ENCODE data around the gene PIK3IP1. TPM values are rescaled to one million over a fixed set of nuclear protein-coding genes. Genes with fewer than 3 reads are reported as not detected.

Gene PIK3IP1
- 9.0 and 19.9 TPM in 2 replicates for total RNA-seq

GRCh38 chr22:31292236-31292989 is at the start of gene PIK3IP1:
Gene PIK3IP1 (minus strand): TSS chr22:31292488. CDS start chr22:31292344, 144 bp downstream.

Small RNA genes lying within 50 kb of the gene (small RNA-seq; reads per million reads assigned to genes)
- gene RNA5SP496, result not detected

Other genes starting within 250 kb of the PIK3IP1 start
- 111 and 175 TPM in 2 replicates for gene SMTN, start 211.2 kb downstream of the PIK3IP1 start, total RNA-seq
- gene SELENOM, start 184.9 kb downstream of the PIK3IP1 start, total RNA-seq, result 28.9 and 65.0 TPM in 2 replicates
- gene INPP5J, start 169.5 kb downstream of the PIK3IP1 start, total RNA-seq, result 0.19 and 0.33 TPM in 2 replicates
- 0.19 TPM in 1 of 2 replicates, not detected in the other for gene PLA2G3, start 152.0 kb downstream of the PIK3IP1 start, total RNA-seq
- 32.7 and 32.8 TPM in 2 replicates for gene RNF185, start 132.3 kb downstream of the PIK3IP1 start, total RNA-seq
- 81.3 and 103 TPM in 2 replicates for gene LIMK2, start 80.2 kb downstream of the PIK3IP1 start, total RNA-seq
- 22.7 and 35.6 TPM in 2 replicates for gene PATZ1, start 53.9 kb upstream of the PIK3IP1 start, total RNA-seq
- gene DRG1, start 107.1 kb upstream of the PIK3IP1 start, total RNA-seq, result 74.5 and 98.8 TPM in 2 replicates
- gene EIF4ENIF1, start 197.4 kb upstream of the PIK3IP1 start, total RNA-seq, result 15.7 and 15.9 TPM in 2 replicates
- 13.9 and 16.0 TPM in 2 replicates for gene SFI1, start 204.0 kb upstream of the PIK3IP1 start, total RNA-seq

Measured in vein endothelial cell (primary cell).